Right hindlimb (tissue), 1 donor: Measurements from ENCODE around the gene PRSS53.

Source experiments
- DNase-seq: peaks from one replicate; pipeline ENCODE4 v3.0.0-alpha.2; 2018

The PRSS53 gene

GRCh38 chr16:31042866-31043265, 45.9 kb downstream of the PRSS53 start:
- no peak for DNase-seq

DNA sequence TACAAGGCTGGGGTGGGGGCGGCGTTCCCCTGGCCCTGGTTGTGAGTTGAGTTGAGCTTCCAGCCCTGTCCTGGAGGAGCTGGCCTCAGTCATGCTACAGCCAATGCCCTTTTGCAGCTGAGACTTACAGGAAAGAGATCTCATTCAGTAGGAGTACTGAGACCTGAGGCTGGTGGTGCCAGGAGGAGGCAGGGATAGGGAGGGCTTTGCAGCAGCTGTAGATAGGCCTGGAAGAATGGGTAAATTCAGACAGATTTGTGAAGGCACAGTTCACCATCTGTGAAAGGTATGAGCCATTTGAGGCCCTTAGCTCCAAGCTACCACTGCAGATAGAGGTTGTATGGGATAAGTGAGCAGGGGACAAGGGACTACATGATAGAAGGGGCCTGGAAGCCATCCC, 49.8 kb downstream of the PRSS53 start:
- no peak for DNase-seq

GRCh38 chr16:31036691-31037090, 52.1 kb downstream of the PRSS53 start:
- DNase-seq, result no peak

DNA sequence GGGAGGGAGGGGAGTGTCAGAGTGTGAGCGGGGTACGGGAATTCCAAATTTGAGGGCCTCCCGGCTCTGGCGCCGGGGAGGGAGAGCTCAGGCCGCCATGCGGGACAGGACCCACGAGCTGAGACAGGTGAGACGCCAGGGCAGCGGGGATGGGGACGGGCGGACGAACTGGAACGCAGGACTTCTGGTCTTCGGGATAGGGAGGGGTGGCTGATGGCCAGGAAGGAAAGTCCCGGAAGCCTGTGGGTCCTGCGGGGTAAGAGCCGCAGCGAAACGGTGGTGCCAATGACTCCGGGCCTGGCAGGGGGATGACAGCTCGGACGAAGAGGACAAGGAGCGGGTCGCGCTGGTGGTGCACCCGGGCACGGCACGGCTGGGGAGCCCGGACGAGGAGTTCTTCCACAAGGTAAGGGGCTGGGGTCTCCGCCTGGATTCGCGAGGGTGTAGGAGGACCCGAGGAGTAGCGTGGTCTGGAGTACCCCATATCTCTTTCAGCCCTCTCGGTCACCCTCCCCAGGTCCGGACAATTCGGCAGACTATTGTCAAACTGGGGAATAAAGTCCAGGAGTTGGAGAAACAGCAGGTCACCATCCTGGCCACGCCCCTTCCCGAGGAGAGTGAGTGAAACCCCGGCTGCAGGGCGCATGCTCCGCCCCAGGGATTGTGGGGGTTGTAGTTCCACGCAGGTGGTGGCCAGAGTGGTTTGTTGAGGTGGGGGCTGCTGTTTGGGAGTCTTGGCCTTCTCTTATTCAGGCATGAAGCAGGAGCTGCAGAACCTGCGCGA, 54.8 kb downstream of the PRSS53 start:
- peak; percentile 92 for DNase-seq
